HG03432 (cell line): ENCODE results near the gene CDIP1.

ENCODE experiments used
- ATAC-seq: cut with Tn5 transposase; IDR thresholded peaks from one replicate; pipeline ENCODE4 v1.9.1; 2021; ENCODE audit warnings: mild to moderate bottlenecking, moderate library complexity; ENCODE audit not compliant: unreplicated experiment

Gene CDIP1

DNA sequence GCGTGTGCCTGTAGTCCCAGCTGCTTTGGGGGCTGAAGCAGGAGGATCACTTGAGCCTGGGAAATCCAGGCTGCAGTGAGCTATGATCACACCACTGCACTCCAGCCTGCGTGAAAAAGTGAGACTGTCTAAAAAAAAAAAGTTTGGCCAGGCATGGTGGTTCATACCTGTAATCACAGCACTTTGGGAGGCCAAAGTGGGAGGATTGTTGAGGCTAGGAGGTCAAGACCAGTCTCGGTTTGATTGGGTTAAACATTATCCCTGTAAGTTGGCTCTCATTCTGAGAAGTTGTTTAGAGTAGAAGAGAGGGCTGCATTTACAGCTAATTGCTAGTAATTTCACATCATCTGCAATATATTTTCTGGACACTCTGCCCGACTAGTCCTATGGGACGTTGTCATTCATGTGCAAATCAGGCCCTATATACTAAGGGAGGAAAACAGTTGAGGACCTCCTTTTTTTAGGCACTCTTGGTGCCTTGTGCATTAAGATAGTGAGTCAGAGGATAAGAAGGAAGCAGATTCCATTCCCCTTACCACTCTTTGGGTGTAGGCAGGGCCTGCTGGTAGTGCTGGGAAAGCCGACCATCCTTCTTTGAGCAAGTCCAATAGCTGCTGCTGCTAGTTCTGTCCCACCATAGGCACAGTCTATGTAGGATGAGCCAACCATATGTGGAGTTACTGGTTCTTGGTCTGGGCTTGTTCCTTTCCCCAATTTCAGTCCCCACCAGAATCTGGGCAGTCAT, 43.7 kb downstream of the CDIP1 start:
- no peak for ATAC-seq

DNA sequence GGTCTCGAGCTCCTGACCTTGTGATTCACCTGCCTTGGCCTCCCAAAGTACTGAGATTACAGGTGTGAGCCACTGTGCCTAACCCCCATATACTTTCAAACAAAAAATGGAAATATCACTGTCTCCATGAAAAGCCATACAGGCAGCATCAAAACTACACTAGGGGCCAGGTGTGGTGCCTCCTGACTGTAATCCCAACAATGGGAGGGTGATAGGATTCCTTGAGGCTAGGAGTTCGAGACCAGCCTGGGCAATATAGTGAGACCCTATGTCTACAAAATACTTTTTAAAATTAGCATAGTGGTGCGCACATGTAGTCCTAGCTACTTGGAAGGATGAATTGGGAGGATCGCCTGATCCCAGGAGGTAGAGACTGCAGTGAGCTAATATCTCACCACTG, 46.7 kb downstream of the CDIP1 start:
- no peak for ATAC-seq

DNA sequence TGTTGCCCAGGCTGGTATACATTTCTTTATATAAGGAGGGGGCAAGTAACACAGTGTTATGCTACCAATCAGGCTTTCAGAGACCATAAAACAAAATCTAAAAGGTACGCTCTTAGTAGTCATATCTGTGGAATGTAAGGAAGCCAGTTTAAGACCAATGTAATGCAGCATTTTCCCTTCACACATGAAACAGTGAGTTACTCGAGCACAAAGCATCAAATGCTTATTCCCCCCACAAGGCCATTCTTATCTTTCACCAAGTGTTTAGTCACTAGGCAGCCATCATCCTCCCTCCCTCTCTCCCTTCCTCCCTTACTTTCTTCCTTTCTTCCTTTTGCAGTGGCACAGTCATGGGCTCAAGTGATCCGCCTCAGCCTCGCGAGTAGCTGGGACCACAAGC, 49.5 kb downstream of the CDIP1 start:
- ATAC-seq: no peak

DNA sequence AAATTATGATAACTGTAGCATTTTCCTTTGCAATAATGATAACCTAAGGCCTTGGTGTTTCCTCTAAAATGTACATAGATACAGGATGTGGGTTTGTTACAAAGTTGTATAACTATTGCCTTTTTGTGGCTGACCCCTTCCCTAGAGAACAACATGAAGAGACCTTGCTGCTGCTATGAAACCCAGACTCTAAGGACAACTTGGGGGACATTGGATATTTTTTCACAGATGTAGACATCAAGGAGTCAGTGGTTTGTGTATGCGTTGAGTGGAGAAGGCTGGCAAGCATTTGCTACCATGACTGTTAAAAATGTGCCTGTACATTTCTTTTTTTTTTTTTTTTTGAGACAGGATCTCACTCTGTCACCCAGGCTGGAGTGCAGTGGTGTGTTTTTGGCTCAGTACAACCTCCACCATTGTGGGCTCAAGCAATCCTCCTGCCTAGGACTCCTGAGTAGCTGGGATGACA, 50.0 kb downstream of the CDIP1 start:
- ATAC-seq: no peak

DNA sequence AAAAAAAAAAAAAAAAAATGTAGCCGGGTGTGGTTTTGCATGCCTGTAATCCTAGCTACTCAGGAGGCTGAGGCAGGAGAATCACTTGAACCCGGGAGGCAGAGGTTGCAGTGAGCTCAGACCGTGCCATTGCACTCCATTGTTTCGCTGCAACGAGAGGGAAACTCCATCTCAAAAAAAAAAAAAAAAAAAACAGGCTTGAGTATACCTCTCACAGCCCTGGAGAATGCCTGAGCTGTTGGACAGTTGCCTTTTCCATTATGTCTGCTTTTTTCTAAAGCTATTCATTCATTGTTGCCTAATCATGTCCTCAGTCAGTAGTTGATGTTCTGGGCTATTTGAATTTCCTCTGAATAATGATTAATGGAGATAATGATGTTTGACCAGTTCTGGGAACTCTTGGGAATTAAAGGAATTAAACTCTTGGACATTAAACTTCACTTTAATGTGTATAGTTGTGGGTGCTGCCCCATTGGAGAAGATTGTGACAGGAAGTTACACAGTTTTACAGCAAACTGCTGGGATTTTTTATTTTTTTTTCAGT, 50.5 kb downstream of the CDIP1 start:
- ATAC-seq: no peak

DNA sequence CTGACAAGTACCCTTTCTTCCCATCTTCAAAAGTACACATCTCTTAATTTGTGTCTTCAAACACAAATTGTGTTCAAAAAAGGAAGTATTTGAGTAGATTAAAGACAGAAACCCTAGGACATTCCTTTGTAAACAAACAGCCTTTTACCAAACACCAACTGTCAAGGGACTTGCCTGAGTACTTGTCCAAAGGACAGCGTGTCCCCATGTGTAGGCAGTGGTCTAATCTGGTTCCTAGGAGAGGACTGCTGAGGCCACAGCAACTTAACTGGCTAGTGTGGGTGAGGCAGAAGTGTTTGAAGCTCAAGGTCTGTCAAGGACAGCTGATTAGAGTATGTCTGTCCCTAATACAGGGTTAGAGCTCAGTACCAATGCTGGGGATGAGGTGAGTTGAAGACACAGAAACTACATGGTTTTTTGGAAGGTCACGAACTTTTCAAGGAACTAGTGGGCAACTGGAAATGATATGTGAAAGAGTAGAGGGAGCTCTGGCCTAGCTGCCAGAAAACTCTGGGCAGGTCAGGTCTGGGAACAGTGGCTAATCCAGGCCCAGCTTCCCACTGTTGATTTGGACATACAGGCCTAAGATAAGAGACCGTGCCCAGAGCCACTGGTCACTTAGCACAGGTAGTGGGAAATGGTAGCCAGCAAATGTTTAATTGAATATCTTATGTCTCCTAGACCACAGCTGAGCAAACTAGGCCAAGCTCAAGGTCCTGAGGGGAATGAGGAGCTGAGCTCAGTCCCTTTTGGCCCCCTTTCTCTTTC, 52.3 kb downstream of the CDIP1 start:
- ATAC-seq: no peak

DNA sequence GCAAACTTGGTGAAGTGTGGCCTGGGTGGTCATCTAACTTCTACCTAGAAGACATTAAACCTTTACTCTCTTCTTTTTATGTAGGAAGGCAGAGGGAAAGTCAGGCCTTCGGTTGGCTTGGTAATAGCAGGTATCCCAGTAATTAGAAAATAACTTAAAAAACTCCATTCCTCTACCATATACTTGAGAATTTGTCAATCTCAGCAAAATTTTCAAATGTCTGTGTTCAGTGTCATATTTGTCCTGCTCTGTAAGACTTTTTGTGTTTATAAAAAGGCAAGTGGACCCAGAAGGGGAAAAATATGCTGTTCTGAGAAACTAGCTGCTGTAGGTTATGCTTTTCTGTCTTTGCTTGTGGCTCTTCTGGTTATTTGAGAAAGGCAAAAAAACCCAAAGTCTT, 56.6 kb downstream of the CDIP1 start:
- ATAC-seq: no peak

DNA sequence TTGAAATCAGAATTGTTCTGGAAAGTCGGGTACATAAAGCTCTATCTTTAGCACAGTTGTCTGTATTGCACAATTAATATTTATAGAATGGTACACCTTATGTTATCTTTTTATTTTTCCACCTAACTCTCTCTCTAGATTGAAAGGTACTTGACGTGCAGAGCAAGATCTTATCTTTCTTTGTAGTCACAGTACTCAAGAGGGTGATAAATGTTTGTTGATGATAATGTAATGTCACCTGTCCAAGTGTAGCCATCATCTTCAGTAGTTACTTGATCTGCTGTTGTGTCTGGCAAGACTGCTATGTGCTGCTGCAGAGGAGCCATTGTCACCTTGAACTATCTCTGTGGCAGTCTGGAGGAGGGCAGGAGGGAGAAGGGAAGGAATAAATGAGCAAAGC, 57.0 kb downstream of the CDIP1 start:
- no peak for ATAC-seq

DNA sequence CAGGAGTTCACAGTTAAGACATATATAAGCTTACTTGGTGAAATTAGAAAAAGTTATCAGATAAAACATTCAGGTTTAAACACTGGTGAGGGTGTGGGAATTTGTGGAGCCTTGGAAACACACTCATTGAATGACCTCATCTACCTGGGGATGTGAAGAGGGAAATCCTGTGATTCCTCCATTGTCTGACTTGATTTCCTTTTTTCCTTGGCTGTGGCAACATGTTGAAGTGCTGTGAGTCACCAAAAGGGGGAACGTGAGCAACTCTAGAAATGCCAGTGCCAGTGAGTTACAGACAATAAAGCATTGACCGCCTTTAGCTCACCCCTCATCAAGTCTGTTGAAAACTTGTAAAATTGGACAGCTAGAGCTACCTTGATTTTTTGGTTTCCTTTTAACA, 60.6 kb downstream of the CDIP1 start:
- no peak for ATAC-seq

DNA sequence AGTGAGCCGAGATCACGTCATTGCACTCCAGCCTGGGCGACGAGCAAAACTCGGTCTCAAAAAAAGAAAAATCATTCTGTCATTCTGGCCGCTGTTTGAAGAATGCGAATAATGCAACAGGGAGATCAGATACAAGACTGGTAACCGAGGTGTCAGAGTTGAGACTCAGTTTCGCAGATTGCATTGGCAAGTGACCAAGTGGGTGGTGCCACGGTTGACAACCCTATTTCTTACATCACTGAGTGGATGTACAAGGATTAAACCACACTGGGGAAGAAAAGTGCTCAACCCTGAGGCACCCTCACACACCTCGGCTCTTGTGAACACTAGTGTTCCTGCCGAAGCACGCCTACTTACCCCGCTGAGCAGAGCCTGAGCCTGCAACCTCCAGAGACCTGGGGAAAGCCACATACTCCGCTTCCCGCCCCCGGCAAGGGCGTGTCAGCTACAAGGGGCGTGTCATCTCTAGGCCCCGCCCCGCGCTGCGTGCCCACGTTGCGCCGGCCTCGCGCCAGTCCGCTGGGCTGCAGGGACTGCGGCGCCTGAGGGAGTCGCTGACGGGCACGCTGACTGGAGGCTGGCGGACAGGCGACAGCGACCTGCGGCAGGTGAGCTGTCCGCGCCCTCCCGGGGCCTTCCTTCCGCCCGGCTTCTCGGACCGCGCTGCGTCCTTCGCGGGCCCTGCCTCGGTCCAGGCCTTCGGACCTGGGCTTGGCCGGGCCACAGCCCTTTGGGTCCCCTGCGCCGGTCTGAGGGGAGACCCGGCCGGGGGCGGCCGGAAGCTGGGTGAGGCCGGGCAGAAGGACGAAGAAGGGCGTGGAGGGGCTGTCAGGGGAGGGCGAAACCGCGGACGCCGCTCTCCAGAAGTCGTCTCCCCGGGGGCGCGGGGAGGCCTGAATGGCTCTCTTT, 62.4 kb downstream of the CDIP1 start, which contains the start of gene HMOX2:
TSS of gene HMOX2 (plus strand) at position 519 of the 909 bp plus-strand sequence. CDS start 29,127 bp downstream, outside the sequence.
- ATAC-seq: peak; percentile 88

DNA sequence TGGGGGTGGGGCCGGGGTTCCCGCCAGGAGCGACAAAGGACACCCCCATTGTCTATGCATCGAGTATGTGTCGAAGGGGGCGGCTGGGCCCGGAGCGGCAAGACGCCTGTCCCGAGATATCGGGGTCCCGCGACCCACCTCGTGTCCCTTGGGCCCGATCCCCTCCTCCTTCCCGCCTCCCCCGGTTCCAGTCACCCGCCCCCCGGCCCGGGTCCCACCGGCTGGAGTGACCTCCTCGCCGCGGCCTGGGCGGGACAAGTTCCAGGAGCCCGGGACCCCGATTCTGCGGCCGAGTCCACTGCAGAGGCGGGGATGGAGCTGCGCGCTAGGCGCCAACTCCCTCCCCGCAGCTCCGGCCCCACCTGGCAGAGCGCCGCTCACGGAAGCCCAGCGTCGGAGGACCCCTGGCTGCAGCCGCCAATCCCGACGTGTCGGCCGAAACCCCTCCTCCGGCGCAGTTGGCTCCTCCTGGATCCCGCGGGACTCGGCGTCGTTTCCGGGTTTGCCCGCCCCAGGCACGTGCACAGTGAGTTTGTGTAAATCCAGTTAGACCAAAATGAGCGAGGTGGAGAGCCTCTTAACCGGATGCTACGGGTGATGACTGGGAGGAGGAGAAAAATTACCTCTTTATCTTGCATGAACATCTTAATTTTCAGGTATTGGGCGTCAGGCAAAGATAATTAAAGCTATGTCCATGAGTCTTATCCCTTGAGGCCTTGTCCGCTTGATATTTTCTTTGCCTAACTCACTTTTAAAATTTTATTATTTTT, 64.2 kb downstream of the CDIP1 start, which contains the start of gene NMRAL1:
TSS of gene NMRAL1 (minus strand) at position 434 of the 770 bp plus-strand sequence. CDS start 493 bp downstream, outside the sequence.
- peak; percentile 50 for ATAC-seq

DNA sequence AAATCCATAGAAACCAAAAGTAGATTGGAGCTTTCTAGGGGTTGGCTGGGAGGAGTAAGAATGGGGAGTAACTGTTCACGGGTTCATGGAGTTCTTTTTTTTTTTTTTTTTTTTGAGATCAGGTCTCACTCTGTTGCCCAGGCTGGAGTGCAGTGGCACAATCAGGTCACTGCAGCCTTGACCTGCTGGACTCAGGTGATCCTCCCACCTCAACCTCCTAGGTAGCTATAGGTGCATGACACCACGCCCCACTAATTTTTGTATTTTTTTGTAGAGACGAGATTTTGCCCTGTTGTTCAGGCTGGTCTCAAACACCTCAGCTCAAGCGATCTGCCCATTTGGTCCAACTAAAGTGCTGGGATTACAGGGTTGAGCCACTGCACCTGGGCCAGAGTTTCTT, 65.7 kb downstream of the CDIP1 start:
- no peak for ATAC-seq

DNA sequence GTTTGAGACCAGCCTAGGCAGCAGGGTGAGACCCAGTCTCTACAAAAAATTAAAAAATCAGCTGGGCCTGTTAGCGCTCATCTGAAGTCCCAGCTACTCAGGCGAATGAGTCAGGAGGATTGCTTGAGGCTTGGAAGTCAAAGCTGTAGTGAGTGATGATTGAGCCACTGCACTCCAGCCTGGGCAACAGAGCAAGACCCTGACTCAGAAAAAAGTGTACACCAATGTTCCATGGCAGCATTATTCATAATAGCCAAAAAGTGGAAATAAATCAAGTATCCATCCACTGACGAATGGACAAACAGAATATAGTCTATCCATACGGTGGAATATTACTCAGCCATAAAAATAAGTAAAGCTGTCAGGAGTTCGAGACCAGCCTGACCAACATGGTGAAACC, 66.7 kb downstream of the CDIP1 start:
- ATAC-seq: no peak

DNA sequence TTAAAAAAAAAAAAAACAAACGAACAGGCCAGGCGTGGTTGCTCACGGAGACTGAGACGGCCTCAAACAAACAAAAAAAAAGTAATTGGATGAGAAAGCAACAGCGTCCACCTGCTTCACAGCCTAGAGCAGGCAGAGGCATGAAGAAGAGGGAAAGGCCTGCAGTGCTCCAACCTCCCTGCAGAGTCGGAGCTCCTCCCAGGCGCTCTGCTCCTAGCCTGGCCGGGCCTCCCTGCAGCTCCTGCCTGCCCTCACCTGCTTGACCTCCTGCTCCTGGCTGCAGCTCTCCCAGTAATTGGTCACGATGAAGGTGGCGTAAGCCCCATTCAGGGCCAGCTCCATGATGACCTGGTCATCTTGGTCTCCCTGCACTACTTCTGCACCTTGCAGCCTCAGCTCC, 69.6 kb downstream of the CDIP1 start:
- ATAC-seq: no peak

DNA sequence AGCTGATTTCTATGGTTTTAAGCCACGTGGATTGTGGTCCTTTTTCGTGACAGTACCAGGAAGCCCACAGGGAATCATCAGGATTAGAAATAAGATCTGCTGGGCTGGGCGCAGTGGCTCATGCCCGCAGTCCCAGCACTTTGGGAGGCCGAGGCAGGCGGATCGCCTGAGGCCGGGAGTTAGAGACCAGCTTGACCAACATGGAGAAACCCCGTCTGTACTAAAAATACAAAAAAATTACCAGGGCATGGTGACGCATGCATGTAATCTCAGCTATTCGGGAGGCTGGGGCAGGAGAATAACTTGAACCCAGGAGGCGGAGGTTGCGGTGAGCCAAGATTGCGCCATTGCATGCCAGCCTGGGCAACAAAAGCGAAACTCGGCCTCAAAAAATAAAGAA, 70.7 kb downstream of the CDIP1 start:
- no peak for ATAC-seq

DNA sequence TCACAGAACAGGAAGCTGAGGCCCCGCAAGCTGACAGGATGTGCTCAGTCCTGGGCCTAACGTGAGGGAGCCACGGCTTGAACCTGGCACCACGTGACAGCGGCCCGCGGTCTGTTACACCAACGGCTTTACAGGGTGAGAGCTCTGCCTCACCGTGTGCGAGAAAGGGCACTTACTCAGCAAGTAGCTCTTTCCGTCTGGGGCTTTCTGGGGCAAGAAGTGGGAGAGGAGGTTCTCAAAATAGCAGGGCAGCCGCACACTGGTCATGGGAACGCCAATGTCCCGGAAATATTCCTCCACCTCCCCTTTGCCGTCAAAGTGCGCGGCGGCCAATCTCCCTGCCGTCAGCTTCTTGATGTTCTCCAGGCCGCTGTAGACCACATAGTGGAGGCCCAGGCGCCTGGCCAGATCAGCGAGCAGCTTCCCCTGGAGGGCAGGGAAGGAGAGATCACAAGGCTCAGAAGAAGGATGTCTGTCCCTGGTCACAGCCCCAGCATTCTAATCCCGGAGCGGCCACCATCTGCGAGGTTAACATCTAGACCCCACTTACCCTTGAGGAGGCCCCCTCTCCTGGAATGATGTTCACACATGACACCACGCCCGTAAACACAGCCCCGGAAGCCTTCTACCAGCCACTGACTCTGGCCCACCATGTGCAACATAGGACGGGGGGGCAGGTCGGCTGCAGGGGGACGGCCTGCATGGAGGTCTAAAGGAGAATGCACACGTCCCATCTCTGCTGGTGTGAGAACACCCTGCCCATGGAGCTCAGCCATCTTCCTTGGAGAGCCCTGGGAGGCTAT, 72.4 kb downstream of the CDIP1 start:
- ATAC-seq: no peak

DNA sequence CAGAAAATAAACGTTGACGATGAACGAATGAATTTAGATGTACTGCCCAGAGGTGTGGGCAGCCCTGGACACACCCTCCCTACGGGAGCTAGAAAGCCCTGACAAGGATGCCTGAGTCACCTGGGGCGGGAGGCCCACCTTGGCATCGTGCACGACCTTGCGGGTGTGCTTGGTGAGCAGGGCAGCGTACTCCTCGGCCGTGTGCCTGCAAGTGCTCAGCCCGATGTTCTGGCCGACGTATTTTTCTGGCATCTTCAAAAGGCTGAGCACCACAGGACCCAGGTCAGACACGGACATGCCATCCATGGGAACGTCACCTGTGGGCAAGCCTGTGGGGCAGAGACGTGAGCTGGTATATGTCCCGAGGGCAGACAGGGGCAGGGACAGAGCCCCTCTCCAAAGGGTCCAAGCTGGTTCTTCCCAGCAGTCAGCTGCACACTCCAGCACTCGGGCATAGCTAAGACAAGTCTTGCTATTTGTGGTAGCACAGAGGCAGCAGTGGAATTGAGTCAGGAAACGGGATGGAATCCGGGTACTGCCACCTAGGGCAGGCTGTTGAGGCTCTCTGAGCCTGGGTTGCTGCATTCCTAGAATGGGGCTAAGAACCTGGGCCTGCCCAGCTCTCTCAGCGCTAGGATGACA, 74.9 kb downstream of the CDIP1 start:
- no peak for ATAC-seq

DNA sequence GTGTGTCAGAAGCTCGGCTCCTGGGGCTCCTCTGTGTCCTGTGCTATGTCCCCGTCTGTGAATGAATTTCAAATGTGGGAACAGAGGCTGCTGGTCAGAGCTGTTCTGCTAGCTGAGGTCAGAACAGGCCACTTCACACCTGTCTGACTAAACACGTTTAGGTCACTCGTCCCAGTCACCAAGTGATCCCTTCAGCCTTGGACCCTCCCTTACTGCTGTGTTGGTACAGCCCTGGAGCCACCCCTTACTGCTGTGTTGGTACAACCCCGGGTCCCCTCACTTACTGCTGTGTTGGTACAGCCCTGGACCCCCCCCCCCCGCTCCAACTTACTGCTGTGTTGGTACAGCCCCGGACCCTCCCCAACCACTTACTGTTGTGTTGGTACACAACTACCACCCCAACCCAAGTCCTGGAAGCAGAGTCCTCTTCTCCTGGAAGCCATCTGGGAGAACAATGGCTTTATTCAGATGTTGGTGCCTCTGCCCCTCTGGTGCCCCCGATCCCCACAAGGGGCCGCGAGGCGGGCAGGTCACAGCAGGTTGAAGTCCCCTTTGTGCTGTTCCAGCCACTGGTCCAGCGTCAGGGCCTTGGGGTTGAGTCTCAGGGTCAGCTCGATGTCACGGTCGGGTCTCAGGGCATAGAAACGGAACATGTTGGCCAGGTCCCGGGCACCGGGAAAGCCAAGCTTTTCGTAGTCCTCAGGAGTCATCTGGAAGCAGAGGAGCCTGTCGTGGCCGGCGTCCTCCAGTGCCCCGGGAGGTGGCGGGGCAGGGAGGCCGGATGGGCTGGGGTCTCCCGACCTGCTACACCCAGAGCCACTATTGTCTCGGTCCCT, 77.1 kb downstream of the CDIP1 start:
- no peak for ATAC-seq
